ENCODE results near the gene EMILIN1.

DNA sequence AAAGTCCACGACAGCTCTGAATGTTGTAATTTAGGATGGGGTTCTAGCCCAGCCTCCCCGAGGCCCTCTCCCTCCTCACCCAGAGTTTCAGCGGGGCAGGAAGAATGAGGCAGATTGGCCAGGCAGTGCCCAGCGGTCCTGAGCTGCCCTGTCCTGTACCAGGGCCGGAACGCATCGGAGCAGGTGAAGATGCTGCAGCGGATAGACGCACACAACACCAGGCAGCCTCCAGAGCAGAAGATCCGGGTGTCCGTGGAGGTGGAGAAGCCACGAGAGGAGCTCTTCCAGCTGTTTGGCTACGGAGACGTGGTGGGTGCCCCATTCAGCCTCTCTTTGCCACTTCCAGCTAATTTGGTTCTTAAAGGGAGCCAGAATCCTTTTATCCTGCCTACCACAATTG, 18.9 kb downstream of the EMILIN1 start:
- TF ChIP-seq, protein P1, sequence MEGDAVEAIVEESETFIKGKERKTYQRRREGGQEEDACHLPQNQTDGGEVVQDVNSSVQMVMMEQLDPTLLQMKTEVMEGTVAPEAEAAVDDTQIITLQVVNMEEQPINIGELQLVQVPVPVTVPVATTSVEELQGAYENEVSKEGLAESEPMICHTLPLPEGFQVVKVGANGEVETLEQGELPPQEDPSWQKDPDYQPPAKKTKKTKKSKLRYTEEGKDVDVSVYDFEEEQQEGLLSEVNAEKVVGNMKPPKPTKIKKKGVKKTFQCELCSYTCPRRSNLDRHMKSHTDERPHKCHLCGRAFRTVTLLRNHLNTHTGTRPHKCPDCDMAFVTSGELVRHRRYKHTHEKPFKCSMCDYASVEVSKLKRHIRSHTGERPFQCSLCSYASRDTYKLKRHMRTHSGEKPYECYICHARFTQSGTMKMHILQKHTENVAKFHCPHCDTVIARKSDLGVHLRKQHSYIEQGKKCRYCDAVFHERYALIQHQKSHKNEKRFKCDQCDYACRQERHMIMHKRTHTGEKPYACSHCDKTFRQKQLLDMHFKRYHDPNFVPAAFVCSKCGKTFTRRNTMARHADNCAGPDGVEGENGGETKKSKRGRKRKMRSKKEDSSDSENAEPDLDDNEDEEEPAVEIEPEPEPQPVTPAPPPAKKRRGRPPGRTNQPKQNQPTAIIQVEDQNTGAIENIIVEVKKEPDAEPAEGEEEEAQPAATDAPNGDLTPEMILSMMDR (IDR thresholded peaks at IDR 0.05; ENCODE audit: low read depth, low read length, poor library complexity, severe bottlenecking) = no peak
- no peak for TF ChIP-seq EZH2phosphoT487 (IDR thresholded peaks at IDR 0.05; ENCODE audit: borderline replicate concordance, low read length)
